Karpas-422 (cell line): ENCODE data around the gene ODAD3. TPM values are rescaled to one million over a fixed set of nuclear protein-coding genes. Genes with fewer than 3 reads are reported as not detected.
"Not testable (repeated sequence)": the region's sequence is repeated elsewhere in the genome, so short reads cannot be mapped to it uniquely, and the experiment has no call there.

Source experiments
- DNase-seq: peaks from one replicate; pipeline ENCODE4 v3.0.0-alpha.2; 2015
- H2AFZ ChIP-seq: fragments of 200-600 bp; sonication (generic); 2 replicates; pipeline ENCODE4 v1.6.1; 2014; ENCODE audit warnings: antibody characterized with exemption, low read length, mixed read lengths
- H3K27ac ChIP-seq: fragments of 200-600 bp; sonication (generic); 2 replicates; pipeline ENCODE4 v1.5.1; 2014; ENCODE audit warnings: mild to moderate bottlenecking, low read length, moderate library complexity
- H3K27me3 ChIP-seq: fragments of 200-600 bp; sonication (generic); 2 replicates; pipeline ENCODE4 v1.6.1; 2014; ENCODE audit warnings: low read length, mixed read lengths
- H3K36me3 ChIP-seq: fragments of 200-600 bp; sonication (generic); 2 replicates; pipeline ENCODE4 v1.6.1; 2014; ENCODE audit warnings: low read length, mixed read lengths; ENCODE audit not compliant: insufficient read depth
- H3K4me1 ChIP-seq: fragments of 200-600 bp; sonication (generic); 2 replicates; pipeline ENCODE4 v1.6.1; 2014; ENCODE audit warnings: mild to moderate bottlenecking, low read length, mixed read lengths
- H3K4me2 ChIP-seq: fragments of 200-600 bp; sonication (generic); 2 replicates; pipeline ENCODE4 v1.6.1; 2014; ENCODE audit warnings: low read length, low read depth, mild to moderate bottlenecking; ENCODE audit not compliant: poor library complexity, severe bottlenecking
- H3K4me3 ChIP-seq: fragments of 200-600 bp; sonication (generic); 2 replicates; pipeline ENCODE4 v1.5.1; 2014; ENCODE audit warnings: mild to moderate bottlenecking, antibody characterized with exemption, low read length, mixed read lengths
- H3K79me2 ChIP-seq: fragments of 200-600 bp; sonication (generic); 2 replicates; pipeline ENCODE4 v1.6.1; 2014; ENCODE audit warnings: mild to moderate bottlenecking, low read length, mixed read lengths
- H3K9ac ChIP-seq: fragments of 200-600 bp; sonication (generic); 2 replicates; pipeline ENCODE4 v1.6.0; 2014; ENCODE audit warnings: low read length
- H3K9me2 ChIP-seq: fragments of 200-600 bp; sonication (generic), shearing (Covaris generic); replicated peaks from 2 replicates; pipeline ENCODE4 v1.6.0; 2014; ENCODE audit warnings: mild to moderate bottlenecking, low read length, moderate library complexity; ENCODE audit not compliant: insufficient read depth
- H3K9me3 ChIP-seq: fragments of 300-700, 200-600 bp; sonication (generic); 2 replicates; pipeline ENCODE4 v1.6.1; 2014; ENCODE audit warnings: low read length, mixed read lengths
- H4K20me1 ChIP-seq: fragments of 200-600 bp; sonication (generic); 2 replicates; pipeline ENCODE4 v1.6.1; 2014; ENCODE audit warnings: mild to moderate bottlenecking, antibody characterized with exemption, low read length, low read depth; ENCODE audit not compliant: insufficient read depth
- total RNA-seq: library from RNA; depleted of rRNA; stranded (reverse); fragments of >200 nt; shearing (Covaris generic); gene quantifications from 2 replicates; pipeline ENCODE4 v1.2.3, GENCODE V29; 2014; ENCODE audit warnings: low replicate concordance

Gene ODAD3
- total RNA-seq, 1 experiment from 2014 or later = not detected

DNA sequence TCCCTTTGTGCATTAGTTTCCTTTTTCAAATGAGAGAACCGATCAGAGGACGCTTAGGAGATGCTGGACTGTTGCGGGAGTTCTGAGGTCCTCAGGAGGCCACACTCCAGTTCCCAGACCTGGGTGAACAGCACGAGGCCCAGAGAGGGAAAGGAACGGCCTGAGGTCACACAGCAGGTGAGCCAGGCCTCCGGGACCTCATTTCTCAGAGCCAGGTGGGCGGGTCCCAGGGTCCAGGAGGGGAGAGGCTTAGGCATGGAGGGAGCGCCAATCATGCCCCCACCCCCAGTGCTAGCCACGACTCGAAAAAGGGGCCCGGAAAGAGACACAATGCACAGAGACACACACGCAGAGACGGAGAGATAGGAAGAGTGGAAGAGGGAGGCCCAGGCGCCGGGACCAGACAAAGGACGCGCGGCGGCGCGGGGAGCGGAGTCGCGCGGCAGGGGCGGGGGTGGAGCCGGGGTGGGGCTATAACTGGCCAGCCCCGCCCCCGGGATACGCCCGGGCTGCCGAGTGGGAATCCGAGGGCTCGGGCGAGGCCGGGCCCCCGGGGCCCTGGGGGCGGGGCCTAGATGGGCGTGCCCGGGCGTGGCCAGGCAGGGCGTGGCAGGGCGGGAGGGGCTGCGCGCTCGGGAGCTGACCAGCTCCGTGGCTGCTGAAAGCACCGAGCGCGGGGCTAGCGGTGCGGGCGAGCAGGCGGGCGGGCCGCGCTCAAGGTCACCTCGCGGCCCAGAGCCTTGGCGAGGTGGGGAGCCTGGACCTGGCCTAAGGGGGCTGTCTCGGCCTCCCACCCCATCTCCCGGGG lies 44.4 kb upstream of the ODAD3 start:
- Histone ChIP-seq H2AFZ (no peak overlapping the region), H3K4me1 (peaks cover 16% of the 10 kb centered on the region), H3K9ac (no peak overlapping the region), H3K27ac (no peak overlapping the region), H3K79me2 (no peaks in the 10 kb centered on the region), H3K4me3 (no peak overlapping the region), H3K9me3 (no peaks in the 10 kb centered on the region), H3K9me2 (no peaks in the 10 kb centered on the region), H3K4me2 (no peak overlapping the region), H3K36me3 (no peaks in the 10 kb centered on the region), H4K20me1 (no peaks in the 10 kb centered on the region), H3K27me3 (no peaks in the 10 kb centered on the region)
- no peak for DNase-seq

DNA sequence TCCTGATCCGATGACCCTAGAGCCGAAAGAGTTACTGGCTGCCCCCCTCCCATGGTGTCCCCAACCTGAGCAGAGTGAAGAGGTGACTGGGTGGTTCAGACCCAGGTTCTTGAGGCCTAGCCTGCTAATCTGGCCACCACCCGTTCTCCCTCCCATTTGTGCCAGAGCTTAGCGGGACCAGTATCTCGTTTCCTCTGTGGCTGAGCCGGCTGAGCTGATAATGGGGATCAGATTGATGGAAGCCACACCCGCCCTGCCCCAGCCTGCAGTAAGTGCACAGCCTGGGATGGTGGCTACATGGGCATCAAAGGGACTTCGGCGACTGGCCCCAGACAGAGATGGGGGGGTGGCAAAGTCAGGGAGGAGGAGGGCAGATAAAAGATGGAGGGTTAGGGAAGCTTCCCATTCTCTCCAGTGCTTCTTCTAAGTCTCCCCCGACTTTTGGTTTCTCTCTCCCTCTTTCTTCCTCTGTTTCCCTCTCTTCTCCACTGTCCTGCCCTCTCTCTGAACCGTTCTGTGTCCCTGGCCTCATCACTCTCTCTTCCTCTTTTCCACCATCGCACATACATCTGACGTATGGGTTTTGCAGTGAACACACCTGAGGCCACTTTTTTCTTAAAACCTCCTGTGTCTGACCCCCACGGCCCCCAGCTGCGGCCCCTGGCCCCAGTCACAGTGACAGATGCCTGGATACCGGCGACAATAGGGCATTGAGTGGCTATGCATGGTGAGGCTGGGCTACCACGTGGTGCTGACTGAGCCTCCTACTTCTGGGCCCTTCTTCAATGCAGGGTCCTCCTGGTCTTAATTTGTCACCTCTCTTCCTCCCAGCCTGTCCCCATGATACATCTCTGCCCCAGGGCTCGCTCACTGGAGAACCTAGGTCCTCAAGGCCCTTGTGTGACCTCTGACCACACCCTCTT lies 43.5 kb upstream of the ODAD3 start:
- Histone ChIP-seq H3K27me3 (no peaks in the 10 kb centered on the region), H3K4me3 (no peak overlapping the region), H3K9ac (no peak overlapping the region), H3K79me2 (no peaks in the 10 kb centered on the region), H3K36me3 (no peaks in the 10 kb centered on the region), H3K27ac (no peak overlapping the region), H3K9me2 (no peaks in the 10 kb centered on the region), H3K4me1 (peaks cover 16% of the 10 kb centered on the region), H2AFZ (no peak overlapping the region), H3K4me2 (no peak overlapping the region), H3K9me3 (no peaks in the 10 kb centered on the region), H4K20me1 (no peaks in the 10 kb centered on the region)
- DNase-seq = no peak

DNA sequence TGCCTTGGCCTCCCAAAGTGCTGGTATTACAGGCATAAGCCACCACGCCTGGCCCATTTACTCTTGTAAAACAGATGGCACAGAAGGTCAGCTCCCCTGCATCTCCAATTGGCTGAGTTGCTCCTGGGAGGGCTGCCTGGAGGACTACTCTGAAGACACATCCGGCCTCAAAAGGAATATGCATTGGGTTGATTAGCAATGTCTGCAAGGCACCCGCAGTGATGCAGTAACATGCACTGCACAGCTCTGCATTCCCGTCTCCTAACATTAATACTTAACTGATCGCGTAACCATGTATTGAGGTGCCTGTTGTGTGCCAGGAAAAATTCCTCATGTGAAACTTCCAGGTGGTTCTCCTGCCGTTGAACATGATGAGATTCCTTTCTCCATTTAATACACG lies 40.9 kb upstream of the ODAD3 start:
- H3K9me3 ChIP-seq = no peaks in the 10 kb centered on the region
- H3K36me3 ChIP-seq = no peaks in the 10 kb centered on the region
- H3K79me2 ChIP-seq = no peaks in the 10 kb centered on the region
- H3K9ac ChIP-seq = no peak overlapping the region
- no peak for DNase-seq
- no peak overlapping the region for H3K4me3 ChIP-seq
- no peaks in the 10 kb centered on the region for H3K27me3 ChIP-seq
- no peaks in the 10 kb centered on the region for H3K4me1 ChIP-seq
- H3K4me2 ChIP-seq = no peak overlapping the region
- no peaks in the 10 kb centered on the region for H4K20me1 ChIP-seq
- no peaks in the 10 kb centered on the region for H3K9me2 ChIP-seq
- H3K27ac ChIP-seq = no peak overlapping the region
- H2AFZ ChIP-seq = no peak overlapping the region

DNA sequence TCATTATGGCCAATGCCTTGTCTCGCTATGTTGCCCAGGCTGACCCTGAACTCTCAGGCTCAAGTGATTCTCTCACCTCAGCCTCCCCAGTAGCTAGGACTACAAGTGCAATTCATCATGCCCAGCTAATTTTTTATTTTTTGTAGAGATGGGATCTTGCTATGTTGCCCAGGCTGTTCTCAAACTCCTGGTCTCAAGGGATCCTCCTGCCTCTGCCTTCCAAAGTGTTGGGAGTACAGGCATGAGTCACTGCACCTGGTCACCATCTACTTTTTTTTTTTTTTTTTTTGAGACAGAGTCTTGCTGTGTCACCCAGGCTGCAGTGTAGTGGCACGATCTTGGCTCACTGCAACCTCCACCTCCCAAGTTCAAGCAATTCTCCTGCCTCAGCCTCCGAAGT lies 40.4 kb upstream of the ODAD3 start:
- H3K4me1 ChIP-seq, H2AFZ ChIP-seq, H3K27ac ChIP-seq, DNase-seq, H3K4me2 ChIP-seq, H3K9me3 ChIP-seq, H3K9me2 ChIP-seq, H3K9ac ChIP-seq, H3K27me3 ChIP-seq, H3K4me3 ChIP-seq, H4K20me1 ChIP-seq, H3K36me3 ChIP-seq, H3K79me2 ChIP-seq: not testable (repeated sequence)

DNA sequence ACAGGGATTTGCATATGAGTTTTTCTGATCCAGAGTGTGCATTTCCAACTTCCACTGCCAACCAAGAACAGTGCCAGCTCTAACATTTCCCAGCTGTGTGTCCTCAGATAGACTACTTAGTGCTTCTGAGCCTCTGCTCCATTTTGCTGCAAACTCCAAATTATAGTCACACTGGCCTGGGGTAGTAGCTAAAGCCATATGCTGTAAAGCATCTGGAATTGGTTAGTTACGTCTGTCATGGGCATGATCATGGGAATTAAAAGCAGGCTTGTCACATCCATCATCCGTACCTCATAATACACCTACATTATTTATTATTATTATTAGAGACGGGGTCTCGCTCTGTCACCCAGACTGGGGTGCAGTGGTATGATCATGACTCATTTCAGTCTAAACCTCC lies 38.8 kb upstream of the ODAD3 start:
- no peaks in the 10 kb centered on the region for H4K20me1 ChIP-seq
- no peak overlapping the region for H3K27ac ChIP-seq
- no peak overlapping the region for H3K4me2 ChIP-seq
- H3K9me3 ChIP-seq = no peaks in the 10 kb centered on the region
- H3K36me3 ChIP-seq = no peaks in the 10 kb centered on the region
- no peak for DNase-seq
- no peak overlapping the region for H2AFZ ChIP-seq
- no peaks in the 10 kb centered on the region for H3K4me1 ChIP-seq
- no peak overlapping the region for H3K4me3 ChIP-seq
- H3K9me2 ChIP-seq = no peaks in the 10 kb centered on the region
- no peak overlapping the region for H3K9ac ChIP-seq
- no peaks in the 10 kb centered on the region for H3K79me2 ChIP-seq
- H3K27me3 ChIP-seq = no peaks in the 10 kb centered on the region

- not testable (repeated sequence) for DNase-seq, H3K9me3 ChIP-seq, H3K4me3 ChIP-seq, H3K79me2 ChIP-seq, H3K9ac ChIP-seq, H2AFZ ChIP-seq, H3K27me3 ChIP-seq, H3K36me3 ChIP-seq, H3K4me2 ChIP-seq, H3K27ac ChIP-seq, H4K20me1 ChIP-seq, H3K9me2 ChIP-seq, H3K4me1 ChIP-seq
Measured at GRCh38 chr19:11468266-11468845, 33.4 kb upstream of the ODAD3 start.

DNA sequence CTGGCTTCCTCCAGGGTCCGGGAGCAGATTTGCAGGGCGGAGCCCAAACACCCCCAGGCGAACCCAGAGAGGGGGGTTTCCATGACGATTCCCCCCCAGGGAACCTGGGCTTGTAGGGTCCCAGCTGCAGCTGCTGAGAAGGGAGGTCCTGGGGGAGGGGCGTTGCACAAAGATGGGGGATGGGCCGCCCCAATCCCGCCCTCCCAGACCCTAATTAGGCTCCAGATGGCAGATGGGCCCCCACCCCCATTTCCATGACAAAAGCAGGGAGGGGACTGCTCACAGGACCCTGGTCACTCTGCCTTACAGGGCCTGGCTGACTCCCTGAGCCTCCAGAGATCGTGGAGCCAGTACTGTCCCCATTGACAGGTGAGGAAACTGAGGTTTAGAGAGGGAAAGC lies 30.7 kb upstream of the ODAD3 start:
- DNase-seq = no peak
- H3K36me3 ChIP-seq = no peaks in the 10 kb centered on the region
- no peaks in the 10 kb centered on the region for H3K79me2 ChIP-seq
- H3K4me3 ChIP-seq = no peak overlapping the region
- no peak overlapping the region for H3K4me2 ChIP-seq
- no peak overlapping the region for H2AFZ ChIP-seq
- no peaks in the 10 kb centered on the region for H3K9me2 ChIP-seq
- H3K27me3 ChIP-seq = no peaks in the 10 kb centered on the region
- no peaks in the 10 kb centered on the region for H3K4me1 ChIP-seq
- H4K20me1 ChIP-seq = no peaks in the 10 kb centered on the region
- no peak overlapping the region for H3K9ac ChIP-seq
- no peak overlapping the region for H3K27ac ChIP-seq
- no peaks in the 10 kb centered on the region for H3K9me3 ChIP-seq
